Liver (tissue), 3 donors: Measurements from ENCODE around the gene VIPR2.

Experiments
- GABPA ChIP-seq, 2 donors: IDR thresholded peaks in 1 of 2; conservative IDR thresholded peaks in 1 of 2; 2 replicates each; pipeline ENCODE4 v1.6.1; 2016; ENCODE audit warnings: antibody characterized with exemption in 2 of 2, mild to moderate bottlenecking in 1 of 2, moderate library complexity in 1 of 2
- TF ChIP-seq, protein P1 (sequence below): fragments of 150-350 bp; IDR thresholded peaks from 2 replicates; pipeline ENCODE4 v1.5.1; 2017; ENCODE audit warnings: improper control_type of control experiment, low read depth, low read length; ENCODE audit not compliant: missing input control
- donor health status: healthy.
- donor health status: healthy.

DNA sequence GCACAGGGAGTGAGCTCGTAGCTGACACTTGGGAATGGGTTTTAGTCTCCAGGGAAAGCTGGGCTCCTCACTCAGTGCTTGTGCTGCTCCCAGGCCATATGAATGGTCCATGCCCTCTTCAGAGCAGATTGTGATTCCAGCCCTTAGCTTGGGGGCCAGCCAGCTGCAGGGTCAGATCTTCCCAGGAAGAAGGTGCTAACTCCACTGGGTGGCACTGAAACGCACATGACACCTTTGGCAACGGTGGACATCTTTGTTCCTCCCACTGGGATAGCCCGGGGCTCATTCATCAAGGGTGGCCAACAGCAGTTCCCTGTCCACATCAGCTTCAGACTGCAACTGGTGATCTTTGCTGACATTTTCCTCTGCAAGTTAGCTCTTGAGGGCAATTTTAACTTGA lies 159.1 kb downstream of the VIPR2 start:
- no peak for TF ChIP-seq GABPA (IDR thresholded peaks at IDR 0.05 in 1 of 2, conservative IDR thresholded peaks at IDR 0.05 in 1 of 2)
- TF ChIP-seq, protein P1, sequence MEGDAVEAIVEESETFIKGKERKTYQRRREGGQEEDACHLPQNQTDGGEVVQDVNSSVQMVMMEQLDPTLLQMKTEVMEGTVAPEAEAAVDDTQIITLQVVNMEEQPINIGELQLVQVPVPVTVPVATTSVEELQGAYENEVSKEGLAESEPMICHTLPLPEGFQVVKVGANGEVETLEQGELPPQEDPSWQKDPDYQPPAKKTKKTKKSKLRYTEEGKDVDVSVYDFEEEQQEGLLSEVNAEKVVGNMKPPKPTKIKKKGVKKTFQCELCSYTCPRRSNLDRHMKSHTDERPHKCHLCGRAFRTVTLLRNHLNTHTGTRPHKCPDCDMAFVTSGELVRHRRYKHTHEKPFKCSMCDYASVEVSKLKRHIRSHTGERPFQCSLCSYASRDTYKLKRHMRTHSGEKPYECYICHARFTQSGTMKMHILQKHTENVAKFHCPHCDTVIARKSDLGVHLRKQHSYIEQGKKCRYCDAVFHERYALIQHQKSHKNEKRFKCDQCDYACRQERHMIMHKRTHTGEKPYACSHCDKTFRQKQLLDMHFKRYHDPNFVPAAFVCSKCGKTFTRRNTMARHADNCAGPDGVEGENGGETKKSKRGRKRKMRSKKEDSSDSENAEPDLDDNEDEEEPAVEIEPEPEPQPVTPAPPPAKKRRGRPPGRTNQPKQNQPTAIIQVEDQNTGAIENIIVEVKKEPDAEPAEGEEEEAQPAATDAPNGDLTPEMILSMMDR = no peak
